GM21576 (cell line): Measurements from ENCODE around the gene COL18A1.
"Not testable (repeated sequence)": the region's sequence is repeated elsewhere in the genome, so short reads cannot be mapped to it uniquely, and the experiment has no call there.

ENCODE experiments used
- ATAC-seq: cut with Tn5 transposase; IDR thresholded peaks from one replicate; pipeline ENCODE4 v1.9.1; 2021; ENCODE audit warnings: mild to moderate bottlenecking, moderate library complexity; ENCODE audit not compliant: unreplicated experiment

COL18A1 gene

DNA sequence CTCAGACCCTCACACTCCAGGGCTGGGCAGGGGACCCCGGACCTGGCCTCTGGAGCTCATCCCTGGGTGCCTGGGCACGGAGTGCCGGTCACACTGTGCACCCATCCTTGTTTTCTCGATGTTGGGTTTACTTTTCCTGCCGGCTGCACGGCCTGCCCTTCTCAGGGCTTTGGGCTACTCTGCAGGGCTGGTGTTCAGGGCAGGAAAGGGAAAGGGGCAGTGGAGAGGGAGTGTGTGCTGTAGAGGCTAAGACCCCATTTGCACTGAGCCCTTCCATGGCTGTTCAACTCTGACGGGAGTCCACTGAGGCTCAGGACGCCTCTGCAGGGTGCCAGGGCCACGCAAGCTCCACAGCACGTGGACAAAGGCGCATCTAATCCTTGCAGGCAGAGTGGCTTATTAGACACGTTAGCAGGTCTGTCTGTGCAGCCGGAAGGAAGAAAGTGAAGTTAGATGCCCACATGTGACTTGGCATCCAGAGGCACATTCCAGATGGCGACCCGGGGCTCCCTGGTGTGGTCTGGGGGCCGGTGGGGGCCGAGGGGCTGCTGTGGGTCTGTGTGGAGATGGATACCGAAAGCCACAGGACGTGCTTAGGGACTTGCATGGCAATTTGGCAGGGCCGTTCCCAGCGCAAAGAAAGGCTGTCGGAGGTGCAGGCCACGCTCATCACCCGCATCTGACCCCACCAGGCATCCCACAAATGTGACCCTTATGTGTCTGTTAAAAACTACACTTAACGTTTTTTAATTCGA, 33.6 kb downstream of the COL18A1 start:
- ATAC-seq, result no peak

DNA sequence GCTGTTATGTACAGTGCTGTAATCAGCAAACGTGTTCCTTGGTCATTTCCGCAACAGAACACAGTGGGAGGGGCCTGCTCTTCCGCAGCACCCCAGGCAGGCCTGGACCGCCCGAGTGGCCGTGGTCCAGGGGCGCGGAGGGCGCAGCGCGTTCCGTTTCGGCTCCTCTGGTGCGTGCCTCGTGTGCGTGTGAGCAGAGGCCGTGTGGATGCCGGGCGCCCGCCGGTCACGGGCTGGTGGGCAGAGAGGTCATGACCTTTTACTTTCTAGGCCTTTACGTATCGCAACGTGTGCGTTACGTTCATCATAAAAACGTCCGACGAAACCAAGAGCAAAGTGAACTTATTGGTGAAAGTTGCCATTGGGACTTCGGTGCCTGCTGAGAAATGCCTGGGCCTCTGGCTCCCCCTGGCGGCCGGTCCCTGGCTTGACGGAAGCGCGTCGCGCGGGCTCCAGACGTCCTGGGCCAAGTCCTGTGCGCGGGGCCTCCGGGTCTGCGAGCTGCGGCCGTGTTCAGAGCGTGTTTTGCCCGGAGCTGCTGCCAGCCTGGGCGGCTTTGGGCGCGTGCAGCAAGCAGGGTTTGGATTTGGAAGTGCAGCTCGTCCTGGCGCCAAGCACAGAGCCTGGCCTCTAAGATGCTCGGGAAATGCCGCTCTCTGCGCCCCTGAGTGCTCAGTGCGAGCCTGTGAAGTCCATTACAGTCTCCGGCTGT, 34.4 kb downstream of the COL18A1 start:
- peak; percentile 50 for ATAC-seq

DNA sequence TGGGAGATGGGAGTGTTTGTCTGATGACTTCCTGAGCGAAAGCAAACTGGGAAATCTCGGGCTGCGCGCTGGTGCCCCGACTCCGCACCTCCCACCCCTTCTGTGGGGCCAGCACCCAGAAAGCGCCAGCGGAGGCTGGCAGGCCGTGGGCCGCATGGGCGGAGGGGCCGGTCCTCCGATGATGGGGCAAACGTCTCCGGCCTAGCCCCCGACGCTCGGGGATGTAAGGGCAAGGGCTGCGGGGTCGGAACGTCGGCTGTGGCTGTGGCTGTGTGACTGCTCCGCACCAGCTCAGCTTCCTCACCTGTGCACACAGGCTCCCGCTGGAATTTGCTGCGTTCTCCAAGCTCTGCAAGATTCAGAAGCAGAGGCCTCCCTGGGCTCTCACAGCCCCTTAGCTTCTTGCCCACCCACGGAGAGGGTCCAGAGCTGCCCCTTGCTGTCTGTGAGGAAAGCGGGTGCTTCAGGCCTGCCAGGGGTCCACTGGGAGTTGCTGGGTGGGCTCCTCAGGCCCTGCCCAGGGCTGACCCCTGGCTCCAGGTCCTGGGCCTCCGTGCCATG, 35.0 kb downstream of the COL18A1 start:
- ATAC-seq, result no peak

DNA sequence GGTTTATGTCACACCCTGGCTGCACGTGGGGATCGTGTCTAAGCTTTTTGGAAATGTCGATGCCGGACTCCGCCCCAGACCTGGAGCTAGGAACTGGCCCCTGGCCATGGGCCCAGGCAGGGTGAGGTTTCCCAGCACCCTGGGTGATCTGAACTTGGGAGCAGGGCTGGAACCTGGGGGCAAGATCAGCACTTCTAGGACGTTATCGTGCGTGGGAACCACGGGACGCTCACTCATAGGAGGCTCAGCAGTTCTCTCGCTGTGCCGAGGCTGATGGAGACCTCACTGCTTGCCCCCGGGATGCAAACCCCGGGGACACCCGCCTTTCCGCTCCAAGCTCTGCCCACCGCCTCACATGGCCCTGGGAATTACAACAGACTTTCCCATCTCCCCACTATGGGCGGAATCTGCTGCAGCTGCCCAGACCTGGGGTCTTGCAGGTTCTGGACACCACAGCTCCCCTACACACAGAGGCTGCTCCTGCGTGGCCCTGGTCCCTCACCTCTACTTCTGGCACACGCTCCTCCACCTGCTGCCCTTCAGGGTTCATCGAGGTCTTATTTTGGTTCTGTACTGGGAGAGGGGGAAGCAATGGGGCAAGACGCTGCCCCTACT, 35.9 kb downstream of the COL18A1 start:
- no peak for ATAC-seq

DNA sequence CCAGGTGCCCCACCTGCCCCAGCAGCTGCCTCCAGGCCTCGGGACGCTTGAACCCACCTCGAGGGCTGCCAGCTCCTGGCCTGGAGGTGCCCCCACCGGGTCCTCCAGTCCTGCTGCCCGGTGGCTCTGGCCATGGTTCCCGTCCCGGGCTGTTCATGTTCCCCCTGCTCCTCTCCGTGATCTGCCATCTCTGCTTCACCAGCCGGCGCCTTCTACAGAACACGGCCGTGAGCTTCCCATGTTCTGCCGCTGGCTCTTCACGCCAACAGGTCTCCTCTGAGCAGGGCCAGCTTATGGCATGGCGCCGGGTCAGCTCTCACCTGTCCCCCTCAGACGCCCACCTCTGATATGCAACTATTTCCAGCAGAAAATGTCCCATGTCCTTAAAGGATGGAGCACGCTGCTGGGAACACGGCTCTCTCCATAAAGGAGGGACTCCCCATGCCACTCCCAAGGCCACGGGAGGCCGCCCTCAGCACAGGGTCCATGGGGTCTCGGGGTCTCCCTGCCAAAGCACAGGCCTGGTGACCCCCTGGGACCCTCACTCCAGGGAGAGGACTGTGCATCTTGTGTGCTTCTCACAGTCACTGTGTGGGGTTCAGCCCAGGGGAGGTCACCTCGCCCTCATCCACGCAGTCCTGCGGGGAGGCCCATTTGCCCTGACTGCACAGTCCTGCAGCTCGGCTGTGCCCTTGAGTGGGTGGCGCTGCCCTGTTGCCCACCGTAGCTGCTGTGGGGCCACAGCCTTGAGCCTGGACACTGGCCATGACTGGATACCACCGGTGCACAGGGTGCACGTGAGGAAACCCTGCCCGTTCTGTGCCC, 36.7 kb downstream of the COL18A1 start:
- no peak for ATAC-seq

DNA sequence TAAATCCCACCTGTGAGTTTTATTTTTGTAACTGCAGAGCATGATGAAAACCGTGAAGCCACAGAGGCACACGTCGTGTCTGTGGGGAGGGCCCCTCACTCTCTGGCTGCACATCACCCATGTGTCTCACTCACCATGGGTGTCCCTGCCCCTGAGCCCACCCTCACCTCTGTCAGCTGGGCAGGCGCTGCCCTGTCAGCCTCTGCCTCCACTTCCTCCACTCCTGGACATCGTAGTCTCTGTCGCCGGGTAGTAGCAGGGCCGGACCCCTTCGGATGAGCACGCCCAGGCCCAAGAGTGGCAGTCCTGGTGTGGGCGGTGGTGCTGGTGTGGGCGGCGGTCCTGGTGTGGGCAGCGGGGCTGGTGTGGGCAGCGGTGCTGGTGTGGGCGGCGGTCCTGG, 37.3 kb downstream of the COL18A1 start:
- ATAC-seq, result no peak

DNA sequence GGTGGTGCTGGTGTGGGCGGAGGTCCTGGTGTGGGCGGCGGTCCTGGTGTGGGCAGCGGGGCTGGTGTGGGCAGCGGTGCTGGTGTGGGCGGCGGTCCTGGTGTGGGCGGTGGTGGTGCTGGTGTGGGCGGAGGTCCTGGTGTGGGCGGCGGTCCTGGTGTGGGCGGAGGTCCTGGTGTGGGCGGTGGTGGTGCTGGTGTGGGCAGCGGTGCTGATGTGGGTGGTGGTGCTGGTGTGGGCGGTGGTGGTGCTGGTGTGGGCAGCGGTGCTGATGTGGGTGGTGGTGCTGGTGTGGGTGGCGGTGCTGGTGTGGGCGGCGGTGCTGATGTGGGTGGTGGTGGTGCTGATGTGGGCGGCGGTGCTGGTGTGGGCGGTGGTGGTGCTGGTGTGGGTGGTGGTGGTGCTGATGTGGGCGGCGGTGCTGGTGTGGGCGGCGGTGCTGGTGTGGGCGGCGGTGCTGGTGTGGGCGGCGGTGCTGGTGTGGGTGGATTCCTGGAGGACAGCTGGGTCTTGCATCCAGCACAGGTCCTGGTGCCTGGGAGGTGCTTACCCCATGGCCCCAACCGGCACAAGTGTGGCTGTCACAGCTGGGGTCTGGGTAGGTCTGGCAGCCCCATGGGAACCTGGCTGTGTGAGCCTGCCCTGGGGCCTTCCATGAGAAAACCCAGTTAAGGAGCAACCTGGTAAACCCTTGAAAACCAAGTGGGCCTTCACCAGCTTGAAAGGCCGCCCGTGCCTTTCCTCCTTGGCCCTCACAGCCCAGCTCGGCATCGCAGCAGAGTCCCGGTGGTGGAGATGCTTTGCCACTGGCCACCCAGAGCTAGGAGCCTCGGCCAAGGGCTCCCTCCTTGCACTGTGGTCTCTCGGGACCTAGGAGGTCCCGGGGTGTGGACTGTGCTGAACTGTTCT, 38.0 kb downstream of the COL18A1 start:
- ATAC-seq, result not testable (repeated sequence)

DNA sequence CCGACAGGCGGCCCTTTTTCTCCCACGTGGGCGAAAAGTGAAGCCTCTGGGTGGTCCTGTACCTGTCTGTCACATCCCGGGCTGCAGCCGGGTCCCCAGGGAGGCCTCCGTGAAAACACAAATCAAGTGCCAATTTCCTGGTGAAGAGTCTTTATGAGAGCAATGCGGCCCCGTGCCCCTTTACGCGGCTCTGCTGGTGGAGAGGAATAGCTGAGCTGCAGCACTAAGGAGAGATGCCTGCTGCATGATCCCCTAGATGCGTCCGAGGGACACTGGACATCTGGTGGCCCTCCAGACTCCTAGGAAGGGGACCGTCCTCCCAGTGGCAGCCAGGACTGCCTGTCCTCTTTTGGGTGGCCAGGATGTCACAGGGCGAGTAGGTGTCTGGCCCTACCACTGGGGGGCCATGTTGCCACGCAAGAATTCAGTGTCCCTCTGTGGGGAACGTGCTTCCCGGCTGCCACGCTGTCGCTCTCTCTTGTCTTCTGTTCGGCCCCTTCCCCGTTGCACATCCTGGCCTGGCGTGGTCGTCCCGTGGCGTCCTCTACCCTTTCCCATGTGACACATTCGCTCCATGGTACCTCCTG, 38.7 kb downstream of the COL18A1 start:
- ATAC-seq, result no peak

DNA sequence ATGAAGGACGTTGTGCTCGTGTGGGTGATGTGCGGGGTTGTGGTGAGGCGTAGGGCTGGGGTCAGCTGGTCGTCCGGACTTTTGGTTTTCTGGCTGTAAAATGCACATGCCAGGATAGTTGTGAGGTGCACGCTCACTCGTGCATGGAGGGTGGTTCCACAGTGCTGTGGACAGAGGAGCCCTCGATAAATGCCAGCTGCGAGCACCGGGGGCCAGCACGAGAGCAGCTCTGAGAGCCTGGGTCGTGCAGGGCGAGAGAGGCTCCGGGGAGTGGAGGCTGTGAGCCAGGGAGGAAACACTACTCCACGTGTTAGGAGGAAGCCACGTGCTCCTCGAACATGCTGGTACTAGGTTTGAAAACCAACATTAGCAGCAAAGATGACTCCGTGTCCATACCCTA, 39.4 kb downstream of the COL18A1 start:
- ATAC-seq, result no peak

DNA sequence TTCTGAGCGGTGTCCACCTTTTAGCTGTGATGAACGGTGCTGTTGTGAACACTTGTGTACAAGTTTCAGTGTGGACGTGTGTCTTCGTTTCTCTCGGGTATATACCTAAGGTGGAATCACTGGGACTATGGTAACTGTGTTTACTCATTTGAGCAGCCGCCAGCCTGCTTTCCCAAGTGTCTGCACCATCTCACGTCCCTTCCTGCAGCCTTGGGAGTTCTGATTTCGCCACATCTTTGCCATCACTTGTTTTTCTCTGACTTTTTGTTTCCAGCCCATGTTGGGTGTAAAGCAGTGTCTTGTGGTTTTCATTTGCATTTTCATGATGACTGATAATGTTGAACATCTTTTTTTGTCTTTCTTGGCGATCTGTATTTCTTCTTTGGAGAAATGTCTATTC, 40.4 kb downstream of the COL18A1 start:
- no peak for ATAC-seq

DNA sequence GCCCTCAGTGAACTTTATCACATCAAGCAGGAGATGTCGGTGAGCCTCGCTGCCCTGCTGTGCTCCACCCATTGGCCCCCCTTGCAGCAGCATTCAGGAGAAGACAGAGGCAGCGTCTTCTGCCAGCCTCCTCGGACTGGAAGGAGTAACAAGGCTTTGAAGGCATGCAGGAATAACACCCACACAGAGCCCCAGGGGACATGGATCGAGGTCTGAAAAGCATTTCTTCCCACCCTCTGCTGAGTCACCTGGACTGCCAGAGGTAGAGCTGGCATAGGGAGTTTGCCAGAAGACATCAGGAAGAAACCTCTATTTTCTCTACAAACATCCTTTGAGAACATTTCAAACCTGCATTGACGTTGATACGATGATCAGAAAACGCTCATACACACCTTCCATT, 42.9 kb downstream of the COL18A1 start:
- ATAC-seq, result no peak

DNA sequence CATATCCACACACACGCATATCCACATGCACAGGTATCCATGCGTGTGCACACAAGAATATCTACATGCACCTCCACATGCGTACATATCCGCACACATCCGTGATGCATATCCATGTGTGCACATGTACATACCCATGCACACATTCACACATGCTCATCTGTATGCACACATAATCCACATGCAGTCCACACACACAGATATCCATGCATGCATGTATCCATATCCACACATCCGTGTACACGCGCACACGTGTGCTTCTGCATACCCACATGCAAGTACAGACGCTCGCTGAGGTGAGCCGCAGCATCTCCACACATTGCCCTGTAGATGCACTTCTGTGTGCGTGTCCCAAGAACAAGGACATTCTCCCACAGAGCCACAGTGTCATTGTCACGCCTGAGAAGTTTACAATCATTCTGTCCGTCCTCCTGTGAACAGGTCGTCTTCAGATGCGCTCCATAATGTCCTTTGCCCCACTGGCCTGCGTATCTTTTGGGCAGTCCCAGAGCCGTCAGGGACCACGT, 43.4 kb downstream of the COL18A1 start:
- ATAC-seq, result no peak

DNA sequence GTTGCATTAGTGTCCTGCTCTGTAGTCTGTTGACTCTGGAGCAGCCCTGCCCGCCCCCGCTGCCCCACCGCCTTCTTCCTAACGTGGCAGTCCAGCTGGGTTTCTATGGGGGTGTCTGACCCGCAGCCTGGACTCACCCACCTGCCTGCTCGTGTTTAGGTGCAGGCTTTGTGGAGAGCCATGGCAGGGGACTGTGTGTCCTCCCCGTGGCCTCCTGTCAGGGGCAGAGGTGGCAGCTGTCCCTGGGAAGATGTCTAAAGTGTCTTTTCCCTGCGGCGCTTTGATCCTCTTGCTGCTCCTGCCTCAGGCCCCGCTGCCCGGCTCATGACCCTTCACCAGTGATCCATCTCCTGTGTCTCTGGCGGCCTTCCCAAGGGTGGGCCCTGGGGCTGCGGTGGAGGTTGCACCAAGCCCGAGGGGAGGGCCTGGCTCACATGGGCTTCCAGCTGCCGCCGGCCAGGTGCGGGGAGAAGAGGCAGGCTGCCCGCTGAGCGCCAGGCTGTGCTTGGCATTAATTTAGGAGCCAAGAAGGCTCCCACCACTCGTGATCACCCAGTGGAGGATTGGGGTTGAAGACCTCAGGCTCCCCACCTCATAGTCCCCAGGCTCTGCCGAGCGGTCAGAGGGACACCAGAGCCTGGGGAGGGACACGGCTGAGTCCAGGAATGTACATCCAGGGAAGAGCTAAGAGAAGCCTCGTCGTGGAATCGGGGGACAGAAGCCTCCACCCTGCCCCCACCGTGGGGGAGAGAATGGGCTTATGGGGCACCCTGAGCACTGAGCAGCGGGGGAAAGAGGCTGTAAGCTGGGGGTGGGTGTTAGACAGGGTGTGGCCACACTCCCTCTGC, 44.1 kb downstream of the COL18A1 start:
- no peak for ATAC-seq

DNA sequence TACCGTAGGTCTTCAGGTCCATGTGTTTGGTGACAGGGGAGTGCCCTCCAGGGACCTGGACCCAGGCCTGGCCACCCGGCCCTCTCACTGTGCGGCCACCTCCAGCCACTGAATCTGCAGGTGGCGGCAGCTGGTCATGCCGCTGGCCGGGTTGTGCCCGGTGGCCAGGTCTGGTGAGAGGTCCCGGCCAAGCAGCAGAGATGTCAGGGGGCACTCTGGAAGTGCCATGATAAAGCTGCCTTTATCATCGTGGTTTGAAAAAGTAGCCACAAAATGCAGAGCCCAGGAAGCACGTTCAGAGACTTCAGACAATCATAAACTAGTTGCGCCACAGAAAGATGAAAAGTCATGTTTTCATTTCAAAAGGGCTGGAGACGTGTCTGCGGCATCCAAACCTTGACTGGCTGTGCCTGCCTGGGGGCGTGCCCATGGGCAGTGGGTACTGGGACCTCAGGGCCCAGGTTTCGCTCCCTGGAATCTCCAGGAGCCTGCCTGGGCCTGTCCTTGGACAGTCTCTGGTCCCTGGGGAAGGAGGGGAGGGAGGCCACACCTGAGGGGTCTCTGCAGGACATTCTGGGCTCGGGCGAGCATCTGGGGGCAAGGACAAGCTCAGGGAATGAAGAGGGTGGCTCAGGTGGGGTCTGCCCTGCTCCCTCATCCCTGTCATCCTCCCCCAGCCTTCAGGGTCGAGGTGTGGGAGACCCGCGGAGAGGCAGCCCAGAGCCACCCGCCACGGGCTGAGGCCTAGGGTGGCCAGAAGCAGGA, 44.9 kb downstream of the COL18A1 start:
- no peak for ATAC-seq

DNA sequence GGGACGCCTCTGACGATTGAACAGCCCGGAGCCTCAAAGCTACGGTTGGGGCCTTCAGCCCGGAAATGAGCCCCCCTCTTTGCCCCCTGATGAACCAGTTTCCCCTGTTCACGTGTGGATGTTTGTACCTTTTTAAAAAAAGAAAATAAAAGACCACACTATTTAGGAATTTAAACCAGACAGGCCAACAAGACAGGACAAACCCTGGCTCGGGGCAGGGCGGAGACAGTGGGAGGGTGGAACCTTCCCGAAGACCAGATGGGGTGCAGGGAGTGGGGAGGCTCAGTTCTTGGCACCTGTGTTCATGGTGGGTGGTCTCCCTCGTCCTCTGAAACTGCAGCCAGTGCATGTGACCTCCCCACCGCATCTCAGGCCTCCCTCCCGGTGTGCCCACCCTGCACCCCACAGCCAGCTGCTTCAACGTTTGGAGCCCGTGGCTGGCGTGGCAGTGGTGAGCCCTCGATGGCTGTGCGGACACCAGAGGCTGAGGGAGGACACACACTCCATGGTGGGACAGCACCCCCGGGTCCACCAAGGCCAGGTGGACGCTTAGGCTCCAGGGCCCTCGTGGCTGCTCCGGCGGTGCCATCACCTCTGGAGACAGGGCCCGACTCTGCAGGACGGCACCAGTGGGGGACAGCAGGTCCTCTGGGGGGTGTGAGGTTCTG, 45.6 kb downstream of the COL18A1 start:
- ATAC-seq, result no peak

DNA sequence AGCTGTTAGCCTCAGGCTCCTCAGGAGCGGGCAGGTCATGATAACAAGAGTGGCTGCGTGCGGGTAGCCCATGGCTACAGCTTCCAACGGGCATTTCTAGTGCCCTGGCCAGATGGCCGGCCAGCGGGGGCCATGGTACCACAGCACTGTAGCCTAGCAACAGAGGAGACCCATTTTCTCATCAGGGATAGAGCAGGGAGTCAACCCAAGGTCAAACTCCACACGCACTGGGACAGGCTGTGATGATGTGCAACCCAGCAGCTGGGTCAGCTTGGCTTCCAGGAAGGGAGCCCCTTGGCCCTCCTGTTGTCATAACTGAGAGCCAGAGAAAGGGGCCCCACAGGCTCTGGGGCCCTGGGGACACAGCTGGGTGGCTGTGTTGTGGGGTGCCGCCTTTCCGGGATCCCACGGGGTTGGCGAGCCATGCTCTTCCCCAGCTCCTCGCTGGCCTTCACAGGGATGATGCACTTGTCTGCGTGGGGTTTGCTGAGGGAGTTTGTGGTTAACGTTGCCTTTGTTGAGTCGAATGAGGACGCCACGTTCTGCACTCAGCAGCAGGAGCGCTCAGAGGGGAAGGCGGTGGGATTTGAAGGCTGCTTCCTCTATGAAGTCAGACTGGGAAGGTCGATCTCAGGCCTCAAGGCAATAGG, 46.3 kb downstream of the COL18A1 start:
- ATAC-seq, result no peak

DNA sequence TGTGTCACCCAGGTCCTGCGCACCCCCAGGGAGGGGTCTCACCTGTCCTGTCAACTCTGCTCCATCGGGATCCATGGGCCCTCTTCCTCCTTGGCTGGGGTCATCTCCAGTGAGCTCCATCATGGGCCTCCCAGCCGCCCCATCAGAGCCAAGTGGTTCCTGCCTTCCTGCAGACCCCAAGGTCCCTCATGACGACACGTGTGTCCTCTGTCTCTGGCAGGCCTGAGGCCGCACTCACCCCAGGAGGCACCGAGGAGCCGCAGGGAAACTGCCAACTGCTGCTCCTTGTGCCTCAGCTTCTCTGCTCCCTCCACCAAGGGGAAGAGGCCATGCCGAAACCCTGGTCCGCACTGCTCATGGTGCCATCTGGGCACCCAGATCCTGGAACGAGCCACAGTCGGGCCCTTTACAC, 46.8 kb downstream of the COL18A1 start:
- ATAC-seq, result no peak
